MG63 (cell line): Measurements from ENCODE around the gene PPP1R36. TPM values are rescaled to one million over a fixed set of nuclear protein-coding genes. Genes with fewer than 3 reads are reported as not detected.
"Not testable (repeated sequence)": the region's sequence is repeated elsewhere in the genome, so short reads cannot be mapped to it uniquely, and the experiment has no call there.

Experiments used
- DNase-seq: peaks from one replicate; pipeline ENCODE4 v3.0.0-alpha.2; 2020
- H3K27me3 ChIP-seq: fragments of 250-450 bp; sonication (Bioruptor Pico); 2 replicates; pipeline ENCODE4 v1.5.1; 2020; ENCODE audit warnings: mild to moderate bottlenecking, moderate library complexity
- H3K36me3 ChIP-seq: fragments of 250-450 bp; sonication (Bioruptor Pico); 2 replicates; pipeline ENCODE4 v1.5.1; 2020; ENCODE audit warnings: mild to moderate bottlenecking, moderate library complexity
- H3K4me3 ChIP-seq: fragments of 250-450 bp; sonication (Bioruptor Pico); 2 replicates; pipeline ENCODE4 v1.5.1; 2020; ENCODE audit warnings: mild to moderate bottlenecking, moderate library complexity
- H3K9me3 ChIP-seq: fragments of 250-450 bp; sonication (Bioruptor Pico); 2 replicates; pipeline ENCODE4 v1.5.1; 2020; ENCODE audit warnings: mild to moderate bottlenecking, moderate library complexity
- total RNA-seq: library from RNA; depleted of rRNA; stranded (reverse); fragments of >200 nt; shearing (Covaris generic); gene quantifications from 2 replicates; pipeline ENCODE4 v1.2.3, GENCODE V29; 2014; ENCODE audit warnings: low replicate concordance

The PPP1R36 gene
- total RNA-seq, 1 experiment from 2014 or later = not detected

- Histone ChIP-seq H3K27me3 (no peaks in the 10 kb centered on the region), H3K4me3 (no peak overlapping the region; the same call in 1 of the 2 replicates), H3K9me3 (no peaks in the 10 kb centered on the region), H3K36me3 (no peaks in the 10 kb centered on the region)
- DNase-seq = no peak
These were observed 6.9 kb upstream of the PPP1R36 start for GRCh38 chr14:64542836-64543201.

GRCh38 chr14:64544607-64545312, 5.0 kb upstream of the PPP1R36 start:
- no peaks in the 10 kb centered on the region for H3K27me3 ChIP-seq

GRCh38 chr14:64549016-64549415, 745 bp upstream of the PPP1R36 start:
- H3K36me3 ChIP-seq = no peaks in the 10 kb centered on the region
- H3K27me3 ChIP-seq = no peaks in the 10 kb centered on the region
- DNase-seq = no peak
- H3K9me3 ChIP-seq = no peaks in the 10 kb centered on the region
- no peak overlapping the region for H3K4me3 ChIP-seq

More at GRCh38 chr14:64544607-64545312, 5.0 kb upstream of the PPP1R36 start:
- Histone ChIP-seq H3K36me3 (no peaks in the 10 kb centered on the region), H3K4me3 (no peak overlapping the region), H3K9me3 (no peaks in the 10 kb centered on the region)
- DNase-seq = no peak

GRCh38 chr14:64550621-64551333, 1.0 kb downstream of the PPP1R36 start:
- Histone ChIP-seq H3K27me3 (no peaks in the 10 kb centered on the region), H3K9me3 (no peaks in the 10 kb centered on the region), H3K4me3 (no peak overlapping the region), H3K36me3 (no peaks in the 10 kb centered on the region)
- DNase-seq = no peak

- no peak for DNase-seq
- Histone ChIP-seq H3K4me3 (no peak overlapping the region), H3K9me3 (no peaks in the 10 kb centered on the region), H3K36me3 (no peaks in the 10 kb centered on the region), H3K27me3 (no peaks in the 10 kb centered on the region)
These were observed 4.8 kb downstream of the PPP1R36 start for GRCh38 chr14:64554556-64554955.

- H3K36me3 ChIP-seq = no peaks in the 10 kb centered on the region
- H3K27me3 ChIP-seq = no peaks in the 10 kb centered on the region
- H3K4me3 ChIP-seq = no peak overlapping the region
- H3K9me3 ChIP-seq = no peaks in the 10 kb centered on the region
- peak; percentile 33 for DNase-seq
These were observed 6.8 kb downstream of the PPP1R36 start for GRCh38 chr14:64556526-64556925.

GRCh38 chr14:64558216-64558615, 8.5 kb downstream of the PPP1R36 start:
- not testable (repeated sequence) for H3K9me3 ChIP-seq, H3K4me3 ChIP-seq, DNase-seq, H3K27me3 ChIP-seq, H3K36me3 ChIP-seq

- DNase-seq = no peak
- Histone ChIP-seq H3K4me3 (no peak overlapping the region), H3K9me3 (no peaks in the 10 kb centered on the region), H3K27me3 (no peaks in the 10 kb centered on the region), H3K36me3 (no peaks in the 10 kb centered on the region)
These were observed 11.9 kb downstream of the PPP1R36 start for GRCh38 chr14:64561631-64562030.

- no peak for DNase-seq
- no peaks in the 10 kb centered on the region for H3K9me3 ChIP-seq
- H3K27me3 ChIP-seq = no peaks in the 10 kb centered on the region
- H3K4me3 ChIP-seq = no peak overlapping the region
- no peaks in the 10 kb centered on the region for H3K36me3 ChIP-seq
These were observed 12.7 kb downstream of the PPP1R36 start for GRCh38 chr14:64562436-64562835.

GRCh38 chr14:64563696-64564095, 13.9 kb downstream of the PPP1R36 start:
- H3K27me3 ChIP-seq = no peaks in the 10 kb centered on the region
- no peaks in the 10 kb centered on the region for H3K36me3 ChIP-seq
- no peak for DNase-seq
- H3K9me3 ChIP-seq = no peaks in the 10 kb centered on the region
- no peak overlapping the region for H3K4me3 ChIP-seq

GRCh38 chr14:64566651-64567122, 16.9 kb downstream of the PPP1R36 start:
- no peak for DNase-seq
- H3K4me3 ChIP-seq = no peak overlapping the region
- H3K36me3 ChIP-seq = no peaks in the 10 kb centered on the region
- no peaks in the 10 kb centered on the region for H3K27me3 ChIP-seq
- H3K9me3 ChIP-seq = no peaks in the 10 kb centered on the region

- DNase-seq = peak; percentile 61
- Histone ChIP-seq H3K36me3 (no peaks in the 10 kb centered on the region), H3K9me3 (no peaks in the 10 kb centered on the region), H3K4me3 (no peak overlapping the region), H3K27me3 (no peaks in the 10 kb centered on the region)
These were observed 19.4 kb downstream of the PPP1R36 start for GRCh38 chr14:64569138-64569631.

GRCh38 chr14:64569646-64570045, 19.9 kb downstream of the PPP1R36 start:
- not testable (repeated sequence) for H3K9me3 ChIP-seq, DNase-seq, H3K4me3 ChIP-seq, H3K36me3 ChIP-seq, H3K27me3 ChIP-seq

- no peaks in the 10 kb centered on the region for H3K27me3 ChIP-seq
- no peak for DNase-seq
- no peak overlapping the region for H3K4me3 ChIP-seq
- H3K36me3 ChIP-seq = no peaks in the 10 kb centered on the region
- H3K9me3 ChIP-seq = no peaks in the 10 kb centered on the region
These were observed 22.8 kb downstream of the PPP1R36 start for GRCh38 chr14:64572386-64573104.

- Histone ChIP-seq H3K9me3 (no peaks in the 10 kb centered on the region), H3K27me3 (no peaks in the 10 kb centered on the region), H3K4me3 (no peak overlapping the region), H3K36me3 (no peaks in the 10 kb centered on the region)
- no peak for DNase-seq
These were observed 23.3 kb downstream of the PPP1R36 start for GRCh38 chr14:64573109-64573508.

GRCh38 chr14:64574371-64575107, 24.8 kb downstream of the PPP1R36 start:
- Histone ChIP-seq H3K4me3 (no peak overlapping the region), H3K27me3 (no peaks in the 10 kb centered on the region), H3K9me3 (no peaks in the 10 kb centered on the region), H3K36me3 (no peaks in the 10 kb centered on the region)
- no peak for DNase-seq

- Histone ChIP-seq H3K9me3 (no peaks in the 10 kb centered on the region), H3K4me3 (no peak overlapping the region), H3K27me3 (no peaks in the 10 kb centered on the region), H3K36me3 (no peaks in the 10 kb centered on the region)
- no peak for DNase-seq
These were observed 27.4 kb downstream of the PPP1R36 start for GRCh38 chr14:64577211-64577610.
